GM18907 (cell line): ENCODE results near the gene TBC1D3B.
"Not testable (repeated sequence)": the region's sequence is repeated elsewhere in the genome, so short reads cannot be mapped to it uniquely, and the experiment has no call there.

ENCODE experiments used
- ATAC-seq: cut with Tn5 transposase; IDR thresholded peaks from one replicate; pipeline ENCODE4 v1.9.1; 2021; ENCODE audit warnings: mild to moderate bottlenecking, moderate library complexity; ENCODE audit not compliant: unreplicated experiment

Gene TBC1D3B

GRCh38 chr17:36176536-36176935 is at the start of gene TBC1D3B:
TBC1D3B (minus strand) TSS chr17:36176636; CDS start chr17:36175050, 1,586 bp downstream.
- ATAC-seq: not testable (repeated sequence)

- ATAC-seq: not testable (repeated sequence)
Observed at GRCh38 chr17:36222967-36223366, 46.5 kb upstream of the TBC1D3B start.

GRCh38 chr17:36221581-36222100 is 45.2 kb upstream of the TBC1D3B start:
- ATAC-seq: not testable (repeated sequence)

GRCh38 chr17:36220737-36221580 is 44.5 kb upstream of the TBC1D3B start:
- ATAC-seq: not testable (repeated sequence)

- not testable (repeated sequence) for ATAC-seq
Observed at GRCh38 chr17:36219556-36219955, 43.1 kb upstream of the TBC1D3B start.

- ATAC-seq: not testable (repeated sequence)
Observed at GRCh38 chr17:36215406-36216308, 39.2 kb upstream of the TBC1D3B start.

GRCh38 chr17:36214918-36215317 is 38.5 kb upstream of the TBC1D3B start:
- no peak for ATAC-seq

GRCh38 chr17:36213695-36214094 is 37.3 kb upstream of the TBC1D3B start:
- no peak for ATAC-seq

- no peak for ATAC-seq
Observed at GRCh38 chr17:36212966-36213365, 36.5 kb upstream of the TBC1D3B start.

- no peak for ATAC-seq
Observed at GRCh38 chr17:36212272-36212605, 35.8 kb upstream of the TBC1D3B start.

GRCh38 chr17:36211484-36212271 is 35.2 kb upstream of the TBC1D3B start:
- ATAC-seq: not testable (repeated sequence)

GRCh38 chr17:36210439-36211211 is 34.2 kb upstream of the TBC1D3B start, which contains the start of gene CCL4L2:
CCL4L2 (plus strand) TSS chr17:36211063.
- peak; percentile 64 for ATAC-seq

GRCh38 chr17:36209575-36209974 is 33.1 kb upstream of the TBC1D3B start:
- no peak for ATAC-seq

- ATAC-seq: not testable (repeated sequence)
Observed at GRCh38 chr17:36207383-36207782, 30.9 kb upstream of the TBC1D3B start.

GRCh38 chr17:36206486-36206821 is 30.0 kb upstream of the TBC1D3B start:
- ATAC-seq: not testable (repeated sequence)

GRCh38 chr17:36205637-36206485 is 29.4 kb upstream of the TBC1D3B start:
- peak; percentile 28 for ATAC-seq

- ATAC-seq: no peak
Observed at GRCh38 chr17:36204724-36205500, 28.5 kb upstream of the TBC1D3B start.

GRCh38 chr17:36203335-36203734 is 26.9 kb upstream of the TBC1D3B start:
- no peak for ATAC-seq
